ENCODE measurements around the gene TEKTIP1.

DNA sequence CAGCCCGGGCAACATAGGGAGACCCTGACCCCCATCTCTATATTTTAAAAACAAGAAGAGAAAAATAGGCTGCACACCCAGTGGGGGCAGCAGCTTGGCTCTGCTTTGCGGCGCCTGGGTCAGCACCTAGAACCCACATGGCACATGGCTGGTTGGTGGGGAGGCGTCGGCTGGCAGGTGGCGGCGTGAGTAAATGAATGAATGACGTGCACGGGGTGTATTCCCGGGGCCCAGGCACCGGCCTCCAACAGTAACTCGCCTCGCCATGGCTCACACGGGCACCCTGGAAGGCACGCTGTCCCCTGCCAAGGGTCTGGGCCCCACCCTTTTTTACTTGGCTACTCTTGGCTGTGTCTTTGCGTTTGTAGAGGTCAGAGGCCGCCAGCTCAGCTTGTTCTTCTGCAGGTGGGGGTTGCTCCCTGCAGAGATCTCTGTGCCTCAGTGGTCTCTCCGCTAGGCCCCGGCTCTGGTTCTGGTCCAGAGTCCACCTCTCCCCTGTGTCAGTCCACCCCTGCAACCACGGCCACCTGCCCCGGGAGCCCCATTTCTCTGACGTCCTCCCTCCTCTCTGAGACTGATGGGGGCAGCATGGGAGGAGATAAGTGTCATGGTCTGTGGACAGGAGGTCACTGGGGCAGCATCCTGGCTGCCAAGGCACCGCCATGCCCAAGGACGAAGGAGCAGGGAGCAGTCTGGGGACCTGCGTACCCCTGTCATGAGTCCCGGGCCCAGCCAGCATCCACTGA lies 27.3 kb upstream of the TEKTIP1 start:
- no peak for TF ChIP-seq POLR2A (IDR thresholded peaks at IDR 0.05)
- TF ChIP-seq, protein P1, sequence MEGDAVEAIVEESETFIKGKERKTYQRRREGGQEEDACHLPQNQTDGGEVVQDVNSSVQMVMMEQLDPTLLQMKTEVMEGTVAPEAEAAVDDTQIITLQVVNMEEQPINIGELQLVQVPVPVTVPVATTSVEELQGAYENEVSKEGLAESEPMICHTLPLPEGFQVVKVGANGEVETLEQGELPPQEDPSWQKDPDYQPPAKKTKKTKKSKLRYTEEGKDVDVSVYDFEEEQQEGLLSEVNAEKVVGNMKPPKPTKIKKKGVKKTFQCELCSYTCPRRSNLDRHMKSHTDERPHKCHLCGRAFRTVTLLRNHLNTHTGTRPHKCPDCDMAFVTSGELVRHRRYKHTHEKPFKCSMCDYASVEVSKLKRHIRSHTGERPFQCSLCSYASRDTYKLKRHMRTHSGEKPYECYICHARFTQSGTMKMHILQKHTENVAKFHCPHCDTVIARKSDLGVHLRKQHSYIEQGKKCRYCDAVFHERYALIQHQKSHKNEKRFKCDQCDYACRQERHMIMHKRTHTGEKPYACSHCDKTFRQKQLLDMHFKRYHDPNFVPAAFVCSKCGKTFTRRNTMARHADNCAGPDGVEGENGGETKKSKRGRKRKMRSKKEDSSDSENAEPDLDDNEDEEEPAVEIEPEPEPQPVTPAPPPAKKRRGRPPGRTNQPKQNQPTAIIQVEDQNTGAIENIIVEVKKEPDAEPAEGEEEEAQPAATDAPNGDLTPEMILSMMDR (IDR thresholded peaks at IDR 0.05) = no peak
